ENCODE measurements around the gene CLC.
"Not testable (repeated sequence)": the region's sequence is repeated elsewhere in the genome, so short reads cannot be mapped to it uniquely, and the experiment has no call there.

Gene CLC

DNA sequence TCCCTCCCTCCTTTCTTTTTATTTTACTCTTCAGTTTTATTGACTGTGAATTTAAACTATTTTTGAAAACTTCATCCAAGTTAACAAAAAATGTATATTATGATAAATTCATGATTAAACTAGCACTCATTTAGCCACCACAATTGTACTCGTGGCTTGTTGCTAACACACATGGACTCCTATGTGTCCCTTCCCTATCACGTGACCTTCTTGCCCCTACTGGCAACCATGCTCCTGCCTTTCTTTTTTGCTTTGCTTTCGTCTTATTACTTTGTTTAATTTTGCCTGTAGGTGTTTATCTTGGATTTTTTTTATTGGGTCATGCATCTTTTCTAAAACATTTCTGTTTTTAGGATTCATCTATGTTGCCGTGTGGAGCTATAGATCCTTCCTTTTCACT lies 8.2 kb downstream of the CLC start:
- no peak for DNase-seq (ENCODE audit: low spot score)

DNA sequence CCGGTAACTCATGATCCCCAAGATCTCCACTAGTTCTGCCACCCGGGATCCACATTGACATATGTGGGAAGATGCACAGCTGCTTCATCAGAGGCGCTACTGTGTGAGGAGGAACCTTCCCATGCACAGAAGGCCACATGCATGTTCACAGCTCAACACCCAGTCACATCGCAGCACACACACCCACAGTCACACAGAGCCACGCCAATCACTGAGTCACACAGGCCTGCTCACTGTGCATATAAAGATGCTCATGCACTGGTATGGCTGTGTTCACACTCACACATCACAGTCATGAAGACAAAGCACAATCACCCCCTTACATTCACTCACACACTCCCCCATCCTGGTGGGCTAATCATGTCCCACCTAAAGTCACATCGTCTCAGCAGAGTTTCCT lies 9.8 kb downstream of the CLC start:
- DNase-seq (ENCODE audit: low spot score): peak; percentile 35

DNA sequence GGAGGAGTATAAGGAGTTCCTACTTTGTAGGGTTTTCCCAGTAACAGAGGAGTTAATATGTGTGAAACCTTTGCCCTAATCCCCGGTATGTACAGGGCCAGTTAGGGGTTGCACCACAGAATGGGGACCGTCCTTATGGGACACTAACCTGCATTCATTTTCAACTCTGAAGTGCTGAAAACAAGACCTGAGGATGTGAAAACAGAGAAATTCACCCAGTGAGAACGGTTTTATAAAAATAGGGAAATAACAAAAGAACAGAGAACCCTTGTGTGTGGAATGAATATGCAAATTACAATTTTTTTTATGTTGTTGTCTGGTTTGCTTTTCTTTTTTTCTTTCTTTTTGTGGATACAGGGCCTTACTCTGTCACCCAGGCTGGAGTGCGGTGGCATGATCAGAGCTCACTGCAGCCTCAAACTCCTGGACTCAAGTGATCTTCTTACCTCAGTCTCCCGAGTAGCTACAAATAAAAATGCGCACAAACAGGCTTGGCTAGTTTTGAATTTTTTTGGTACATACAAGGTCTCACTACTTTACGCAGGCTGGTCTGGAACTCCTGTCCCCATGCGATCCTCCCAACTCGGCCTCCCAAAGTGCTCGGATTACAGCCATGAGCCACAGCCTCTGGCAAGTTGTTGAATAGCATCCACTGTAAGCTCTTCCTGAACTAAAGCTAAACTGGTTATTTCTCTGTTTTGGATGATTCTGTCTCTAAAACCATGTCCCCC lies 10.6 kb downstream of the CLC start:
- no peak for DNase-seq (ENCODE audit: low spot score)

DNA sequence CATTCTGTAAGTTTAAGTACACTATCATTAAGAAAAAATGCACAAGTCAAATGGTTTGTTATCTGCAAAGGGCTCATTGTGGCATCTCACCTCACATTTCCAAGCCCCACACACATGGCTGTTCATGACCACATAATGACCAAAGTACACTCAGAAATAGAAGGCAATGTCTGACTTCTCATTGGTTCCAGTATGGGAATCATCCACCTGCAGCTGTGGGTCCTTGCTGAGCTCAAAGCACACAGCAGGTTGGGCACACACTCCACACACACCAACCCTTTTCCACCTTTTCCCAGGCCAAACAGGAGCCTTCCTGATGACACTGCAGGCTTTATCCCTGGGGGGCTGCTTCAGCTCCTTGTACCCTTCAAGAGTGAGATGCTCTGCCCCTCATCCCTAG lies 11.8 kb downstream of the CLC start:
- DNase-seq (ENCODE audit: low spot score): no peak

DNA sequence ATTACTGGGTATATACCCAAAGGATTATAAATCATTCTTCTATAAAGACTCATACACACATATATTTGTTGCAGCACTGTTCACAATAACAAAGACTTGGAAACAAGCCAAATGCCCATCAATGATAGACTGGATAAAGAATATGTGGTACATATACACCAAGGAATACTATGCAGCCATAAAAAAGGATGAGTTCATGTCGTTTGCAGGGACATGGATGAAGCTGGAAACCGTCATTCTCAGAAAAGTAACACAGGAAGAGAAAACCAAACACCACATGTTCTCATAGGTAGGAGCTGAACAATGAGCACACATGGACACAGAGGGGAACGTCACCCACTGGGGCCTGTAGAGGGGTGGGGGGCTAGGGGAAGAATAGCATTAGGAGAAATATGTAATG lies 17.7 kb downstream of the CLC start:
- not testable (repeated sequence) for DNase-seq (ENCODE audit: low spot score)

DNA sequence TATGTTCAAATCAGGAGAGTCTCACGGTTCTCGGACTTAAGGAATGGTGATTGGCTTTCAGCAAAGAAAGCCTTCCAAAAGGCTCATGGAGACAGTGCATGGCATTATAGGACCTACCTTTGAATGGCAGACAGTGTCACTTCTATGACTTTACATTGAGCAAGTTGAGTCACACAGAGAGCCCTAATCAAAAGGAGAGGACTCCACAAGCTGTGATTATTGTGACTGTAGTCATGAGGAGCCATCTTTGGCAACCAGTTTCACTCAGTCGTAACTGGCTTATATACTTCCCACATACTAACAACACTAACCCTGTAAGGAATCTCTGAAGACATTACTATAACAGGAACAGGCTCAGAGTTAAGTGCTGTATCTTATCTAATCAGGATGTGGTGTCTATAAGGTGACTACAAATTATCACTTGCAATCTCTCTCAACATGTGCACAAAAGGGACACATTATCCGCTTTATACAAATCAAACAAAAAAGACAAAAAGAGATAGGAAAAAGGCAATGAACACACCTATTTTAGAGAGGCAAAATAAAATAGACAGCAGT lies 27.4 kb downstream of the CLC start:
- DNase-seq (ENCODE audit: low spot score): no peak

DNA sequence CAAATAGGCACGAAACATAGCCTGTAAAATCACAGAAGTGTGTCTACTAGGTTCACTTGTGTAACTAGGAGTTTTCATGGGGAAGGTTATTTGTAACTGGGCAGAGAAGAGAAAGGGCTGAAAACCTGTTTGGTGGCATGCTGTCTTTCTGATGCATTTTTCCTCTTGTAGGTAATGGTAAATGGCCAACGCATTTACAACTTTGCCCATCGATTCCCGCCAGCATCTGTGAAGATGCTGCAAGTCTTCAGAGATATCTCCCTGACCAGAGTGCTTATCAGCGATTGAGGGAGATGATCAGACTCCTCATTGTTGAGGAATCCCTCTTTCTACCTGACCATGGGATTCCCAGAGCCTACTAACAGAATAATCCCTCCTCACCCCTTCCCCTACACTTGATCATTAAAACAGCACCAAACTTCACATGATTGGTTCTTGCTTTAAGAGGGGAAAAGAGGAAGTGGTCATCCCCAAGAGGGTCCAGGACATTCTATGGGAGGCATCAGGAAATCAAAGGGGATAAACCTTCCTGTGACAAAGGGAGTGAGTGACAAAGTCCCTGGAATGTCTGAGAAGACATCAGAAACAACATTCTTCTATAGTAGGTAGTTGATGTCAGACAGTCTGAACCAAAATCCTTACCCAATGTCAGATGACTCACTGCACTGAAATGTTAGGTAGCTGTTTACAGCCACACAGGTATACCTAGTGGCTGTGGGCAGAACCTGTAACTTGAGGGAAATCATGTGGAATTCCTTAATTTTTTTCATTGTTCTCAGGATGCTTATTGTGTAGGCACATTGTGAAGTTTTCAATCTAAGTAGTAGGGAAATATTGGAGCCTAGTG lies 28.6 kb downstream of the CLC start:
- no peak for DNase-seq (ENCODE audit: low spot score)

DNA sequence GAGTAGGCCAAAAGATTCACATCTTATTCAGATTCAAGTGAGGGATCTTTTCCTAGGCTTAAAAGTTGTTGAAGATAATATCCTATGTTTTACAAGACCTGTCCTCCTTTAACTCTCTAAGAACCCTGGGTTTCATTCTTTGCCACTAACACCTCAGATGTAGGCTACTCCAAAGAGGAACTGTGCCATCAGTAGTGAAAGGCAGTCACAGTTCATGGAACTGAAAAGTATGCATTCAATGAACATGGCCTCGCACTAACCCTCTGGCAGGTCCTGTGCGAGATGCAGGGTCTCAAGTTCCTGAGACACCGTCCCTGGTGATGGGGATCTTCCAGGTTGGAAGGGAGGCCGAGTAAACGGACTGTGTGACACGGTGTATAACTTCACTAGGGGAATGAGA lies 29.2 kb downstream of the CLC start:
- DNase-seq (ENCODE audit: low spot score): no peak

DNA sequence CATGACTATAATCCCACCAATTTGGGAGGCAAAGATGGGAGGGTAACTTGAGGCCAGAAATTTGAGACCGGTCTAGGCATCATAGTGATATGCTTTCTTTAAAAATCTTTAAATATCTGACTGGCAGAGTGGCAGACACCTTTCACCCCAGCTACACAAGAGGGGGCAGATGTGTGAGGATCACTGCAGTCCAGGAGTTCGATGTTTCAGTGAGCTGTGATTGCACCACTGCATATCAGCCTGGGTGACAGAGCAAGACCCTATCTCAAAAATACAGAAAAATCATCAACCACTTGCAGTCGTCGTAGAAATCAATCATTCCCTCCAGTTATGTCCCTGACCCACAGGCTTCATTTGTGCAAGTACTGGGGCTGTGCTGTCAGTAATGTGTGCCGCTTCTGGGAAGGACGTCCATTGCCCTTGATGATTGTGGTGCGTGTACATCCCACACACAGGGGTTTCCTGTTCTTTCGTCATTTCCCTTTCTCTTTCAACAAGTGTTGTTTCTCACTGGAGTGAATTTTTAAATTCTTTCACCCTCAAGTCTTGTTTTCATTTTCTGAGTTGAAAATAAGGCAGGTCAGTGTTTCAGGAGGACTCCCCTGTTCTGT lies 32.1 kb downstream of the CLC start:
- no peak for DNase-seq (ENCODE audit: low spot score)

DNA sequence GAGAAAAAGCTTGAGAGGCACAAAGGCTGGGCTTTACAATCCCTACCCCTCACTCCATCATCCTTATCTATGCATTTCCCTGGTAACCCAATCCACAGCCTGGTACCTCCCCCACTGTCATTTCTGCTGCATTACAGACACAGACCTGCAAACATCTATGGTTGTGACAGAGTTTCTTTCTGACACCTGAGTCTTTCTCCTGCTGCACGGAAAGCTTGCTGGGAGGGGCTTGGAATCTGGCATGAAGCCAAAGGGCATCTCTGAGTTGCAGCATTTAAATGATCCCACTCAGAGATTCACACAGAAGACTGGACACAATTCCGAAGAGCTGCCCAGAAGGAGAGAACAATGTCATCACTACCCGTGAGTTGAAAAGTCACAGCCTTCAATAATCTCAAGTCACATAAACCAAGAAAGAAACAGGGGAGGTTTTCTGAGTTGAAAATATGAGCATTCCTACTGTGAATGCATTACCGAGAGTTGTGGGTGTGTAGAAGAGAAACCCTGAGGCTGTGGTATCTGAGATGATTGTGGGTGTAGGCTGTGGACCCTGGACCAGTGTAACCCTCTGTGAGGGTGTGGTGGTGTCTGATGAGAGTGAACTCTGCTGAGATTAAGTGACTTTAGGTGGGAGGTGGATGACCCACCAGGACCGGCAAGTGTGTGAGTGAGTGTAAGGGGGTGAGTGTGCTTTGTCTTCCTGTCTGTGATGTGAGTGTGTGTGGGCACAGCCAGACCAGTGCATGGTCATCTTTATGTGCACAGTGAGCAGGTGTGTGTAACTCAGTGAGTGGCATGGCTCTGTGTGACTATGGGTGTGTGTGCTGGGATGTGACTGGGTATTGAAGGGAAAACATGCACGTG lies 33.4 kb downstream of the CLC start, which contains the start of gene LGALS14:
Gene LGALS14, plus strand, starts transcription at position 301 of the 864 bp plus-strand sequence. Its CDS starts 48 bp downstream, at position 349.
- no peak for DNase-seq (ENCODE audit: low spot score)

DNA sequence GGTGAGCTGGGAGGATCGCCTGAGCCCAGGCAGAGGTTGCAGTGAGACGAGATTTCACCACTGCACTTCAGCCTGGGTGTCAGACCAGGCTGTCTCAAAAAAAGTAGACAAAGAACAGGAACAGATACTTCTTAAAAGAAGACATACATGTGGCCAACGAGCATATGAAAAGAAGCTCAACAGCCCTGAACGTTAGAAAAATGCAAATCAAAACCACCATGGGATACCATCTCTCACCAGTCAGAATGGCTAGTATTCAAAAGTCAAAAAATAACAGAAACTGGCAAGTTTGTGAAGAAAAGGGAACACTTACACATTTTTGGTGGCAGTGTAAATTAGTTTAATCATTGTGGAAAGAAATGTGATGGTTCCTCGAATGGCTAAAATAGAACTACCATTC lies 36.5 kb downstream of the CLC start:
- no peak for DNase-seq (ENCODE audit: low spot score)

DNA sequence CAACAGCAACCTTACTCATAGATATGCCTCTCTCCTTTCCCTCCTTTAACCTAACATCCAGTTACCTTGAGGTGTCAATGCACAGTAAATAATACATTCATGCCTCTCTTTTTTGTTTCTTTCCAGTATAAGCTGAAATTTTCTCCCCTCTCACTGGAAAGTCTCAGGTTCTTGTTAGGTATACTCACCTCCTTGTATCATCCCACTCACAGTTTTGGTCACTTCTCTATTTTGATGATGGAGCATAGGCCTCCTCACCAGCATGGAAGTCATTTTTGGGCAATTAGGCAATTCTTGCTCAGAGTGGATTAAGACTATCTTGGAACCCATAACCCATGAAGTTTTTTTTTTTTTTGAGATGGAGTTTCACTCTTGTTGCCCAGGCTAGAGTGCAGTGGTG lies 39.3 kb downstream of the CLC start:
- DNase-seq (ENCODE audit: low spot score): no peak

DNA sequence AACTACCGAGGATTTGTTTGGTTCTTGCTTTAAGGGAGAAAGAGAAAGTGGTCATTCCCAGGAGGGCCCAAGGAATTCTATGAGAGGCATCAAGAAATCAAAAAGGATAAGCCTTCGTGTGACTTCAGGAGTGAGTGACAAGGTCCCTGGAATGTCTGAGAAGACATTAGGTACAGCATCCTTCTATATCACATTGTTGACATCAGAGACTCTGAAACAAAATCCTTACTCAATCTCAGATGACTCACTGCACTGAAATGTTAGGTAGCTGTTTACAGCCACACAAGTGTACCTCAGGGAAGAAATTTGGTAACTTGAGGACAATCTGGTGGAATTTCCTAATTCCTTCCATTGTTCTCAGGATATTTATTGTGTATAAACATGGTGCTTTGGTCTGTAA lies 41.4 kb downstream of the CLC start:
- no peak for DNase-seq (ENCODE audit: low spot score)

DNA sequence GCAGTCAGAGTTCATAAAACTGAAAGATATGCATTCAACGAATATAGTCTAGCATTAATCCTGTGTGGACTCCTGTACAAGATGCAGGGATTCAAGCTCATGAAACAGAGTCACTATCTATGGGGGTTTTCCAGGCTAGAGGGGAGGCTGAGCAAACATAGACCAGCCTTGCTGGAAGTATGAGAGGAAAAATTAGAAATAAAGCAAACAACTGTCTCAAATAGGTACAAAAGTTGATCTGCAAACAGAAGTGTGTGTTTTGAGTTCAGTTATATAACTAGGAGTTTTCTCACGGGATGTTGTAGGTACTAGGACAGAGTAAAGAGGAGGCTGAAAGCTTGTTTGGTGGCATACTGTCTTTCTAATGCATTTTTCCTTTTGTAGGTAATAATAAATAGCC lies 42.1 kb downstream of the CLC start:
- no peak for DNase-seq (ENCODE audit: low spot score)

DNA sequence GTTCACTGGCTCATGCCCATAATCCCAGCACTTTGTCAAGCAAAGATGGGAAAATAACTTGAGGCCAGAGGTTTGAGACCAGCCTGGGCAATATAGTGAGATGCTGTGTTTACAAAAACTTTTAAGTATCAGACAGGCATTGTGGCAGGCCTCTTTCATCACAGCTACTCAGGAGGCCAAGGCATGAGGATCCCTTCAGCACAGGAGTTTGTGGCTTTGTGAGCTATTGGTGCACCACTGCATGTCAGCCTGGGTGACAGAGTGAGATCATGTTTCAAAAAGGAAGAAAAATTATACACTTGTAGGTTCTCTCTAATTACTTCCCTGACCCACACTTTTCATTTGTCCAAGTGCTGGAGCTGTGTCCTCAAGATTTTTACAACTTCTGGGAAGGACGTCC lies 45.0 kb downstream of the CLC start:
- DNase-seq (ENCODE audit: low spot score): no peak

DNA sequence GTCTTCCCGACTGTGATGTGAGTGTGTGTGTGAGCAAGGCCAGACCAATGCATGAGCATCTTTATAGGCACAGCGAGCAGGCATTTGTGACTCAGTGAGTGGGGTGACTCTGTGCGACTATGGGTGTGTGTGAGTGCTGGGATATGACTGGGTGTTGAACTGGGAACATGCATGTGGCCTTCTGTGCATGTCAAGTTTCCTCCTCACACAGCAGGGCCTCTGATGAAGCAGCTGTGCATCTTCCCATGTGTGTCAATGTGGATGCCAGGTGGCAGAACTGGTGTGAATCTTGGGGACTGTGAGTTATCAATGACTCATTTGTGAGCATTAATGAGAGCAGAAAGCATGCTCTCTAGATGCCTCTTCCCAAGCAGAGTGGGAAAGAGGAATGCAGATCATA lies 45.7 kb downstream of the CLC start:
- DNase-seq (ENCODE audit: low spot score): no peak

DNA sequence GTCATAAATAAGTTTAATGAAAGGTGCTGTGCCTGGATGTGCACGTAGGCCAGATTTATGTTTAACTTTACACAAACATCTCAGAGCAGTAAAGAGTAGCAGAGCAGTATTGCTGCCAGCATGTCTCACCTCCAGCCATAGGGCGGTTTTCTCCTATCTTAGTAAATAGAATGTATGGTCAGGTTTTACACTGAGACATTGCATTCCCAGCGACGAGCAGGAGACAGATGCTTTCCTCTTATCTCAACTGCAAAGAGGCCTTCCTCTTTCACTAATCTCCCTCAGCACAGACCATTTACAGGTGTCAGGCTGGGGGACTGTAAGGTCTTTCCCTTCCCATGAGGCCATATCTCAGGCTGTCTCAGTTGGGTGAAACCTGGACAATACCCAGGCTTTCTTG lies 49.2 kb downstream of the CLC start:
- not testable (repeated sequence) for DNase-seq (ENCODE audit: low spot score)

DNA sequence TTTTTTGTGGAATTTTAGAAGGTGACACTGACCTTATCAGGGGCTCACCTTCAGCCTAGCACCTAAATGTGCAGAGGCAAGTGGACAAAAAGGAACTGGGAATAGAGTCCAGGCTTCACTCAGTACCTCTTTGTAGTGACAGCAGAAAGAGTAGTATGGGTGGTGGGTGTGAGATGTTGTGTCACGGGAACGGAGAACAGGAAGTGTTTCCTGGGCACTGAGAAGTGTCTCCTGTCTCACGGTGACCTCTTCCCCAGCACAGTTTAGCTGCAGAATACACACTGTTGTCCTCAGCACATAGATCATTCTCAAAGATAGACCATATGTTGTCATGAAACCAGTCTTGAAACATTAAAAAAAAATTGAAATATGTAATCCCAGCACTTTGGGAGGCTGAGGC lies 51.1 kb downstream of the CLC start:
- no peak for DNase-seq (ENCODE audit: low spot score)

DNA sequence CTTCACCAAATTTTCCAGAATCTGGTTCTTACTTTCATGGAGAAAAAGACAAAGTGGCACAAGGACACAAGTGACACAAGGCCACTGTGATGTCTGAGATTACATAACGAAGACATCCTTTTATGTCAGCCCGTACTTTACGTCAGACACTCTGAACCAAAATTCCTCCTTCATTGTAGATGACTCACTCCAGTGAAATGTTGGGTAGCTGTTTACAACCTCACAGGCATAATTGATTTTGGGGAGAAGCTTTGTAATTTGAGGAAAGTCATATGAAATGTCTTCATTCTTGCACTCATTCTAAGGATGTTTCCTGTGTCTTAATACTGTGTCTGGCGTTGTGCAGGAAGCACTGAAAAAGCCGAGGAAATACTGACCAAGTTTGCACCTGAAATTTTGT lies 53.6 kb downstream of the CLC start:
- no peak for DNase-seq (ENCODE audit: low spot score)

DNA sequence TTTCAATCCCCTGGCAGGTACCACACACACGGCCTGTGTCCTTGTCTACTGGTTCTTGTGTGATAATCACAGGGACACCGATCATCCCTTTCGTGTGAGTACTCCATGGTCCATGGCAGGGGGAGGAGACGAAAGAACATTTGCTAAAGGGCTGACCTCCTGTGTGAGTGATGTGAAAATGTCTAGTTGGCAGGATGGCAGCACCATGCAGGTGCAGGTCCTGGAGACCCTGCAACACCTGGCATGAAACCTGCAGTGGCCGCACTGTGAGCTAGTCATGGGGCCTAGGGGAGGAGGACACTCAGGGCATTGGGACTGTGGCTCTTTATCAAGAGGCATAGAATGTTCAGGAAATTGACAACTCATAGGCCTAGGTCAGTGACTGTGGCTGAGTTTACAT lies 56.4 kb downstream of the CLC start:
- no peak for DNase-seq (ENCODE audit: low spot score)

Data from Ammon's horn (tissue), 1 donor.